GM06990 (cell line): ENCODE measurements around the gene GALNT18.

ENCODE experiments used
- DNase-seq: peaks from one replicate; pipeline ENCODE4 v3.0.0-alpha.2; 2011; ENCODE audit not compliant: insufficient read length; ENCODE audit errors: extremely low read depth
- H3K27me3 ChIP-seq: replicated peaks from 2 replicates; pipeline ENCODE4 v1.6.0; 2011; ENCODE audit warnings: low read length; ENCODE audit not compliant: control insufficient read depth, insufficient read depth
- H3K36me3 ChIP-seq: 2 replicates; pipeline ENCODE4 v1.5.1; 2011; ENCODE audit warnings: low read length; ENCODE audit not compliant: control insufficient read depth, insufficient read depth
- H3K4me3 ChIP-seq: replicated peaks from 2 replicates; pipeline ENCODE4 v1.5.1; 2011; ENCODE audit warnings: low read depth, mild to moderate bottlenecking, control low read depth, low read length
- CTCF ChIP-seq: IDR thresholded peaks from 2 replicates; pipeline ENCODE4 v1.5.1; 2011; ENCODE audit warnings: low read length, control low read depth, mild to moderate bottlenecking, inconsistent platforms; ENCODE audit not compliant: insufficient read depth, poor library complexity, severe bottlenecking

Gene GALNT18

GRCh38 chr11:11243590-11244469 is 378.0 kb downstream of the GALNT18 start:
- Histone ChIP-seq H3K4me3 (no peak overlapping the region), H3K36me3 (no peaks in the 10 kb centered on the region), H3K27me3 (no peaks in the 10 kb centered on the region)
- DNase-seq: peak; percentile 42
- no peak for TF ChIP-seq CTCF

GRCh38 chr11:11243209-11243589 is 378.6 kb downstream of the GALNT18 start:
- H3K4me3 ChIP-seq: no peak overlapping the region
- no peaks in the 10 kb centered on the region for H3K27me3 ChIP-seq
- no peaks in the 10 kb centered on the region for H3K36me3 ChIP-seq
- DNase-seq: no peak
- TF ChIP-seq CTCF: no peak

- no peak overlapping the region for H3K4me3 ChIP-seq
These were observed 380.5 kb downstream of the GALNT18 start for GRCh38 chr11:11241284-11241683.

GRCh38 chr11:11239959-11240358 is 381.8 kb downstream of the GALNT18 start:
- Histone ChIP-seq H3K4me3 (no peak overlapping the region), H3K36me3 (no peaks in the 10 kb centered on the region), H3K27me3 (no peaks in the 10 kb centered on the region)
- DNase-seq: no peak
- TF ChIP-seq CTCF: no peak

More at GRCh38 chr11:11241284-11241683, 380.5 kb downstream of the GALNT18 start:
- no peaks in the 10 kb centered on the region for H3K36me3 ChIP-seq
- no peaks in the 10 kb centered on the region for H3K27me3 ChIP-seq
- no peak for TF ChIP-seq CTCF
- DNase-seq: no peak

- TF ChIP-seq CTCF: no peak
- H3K4me3 ChIP-seq: no peak overlapping the region
- H3K36me3 ChIP-seq: no peaks in the 10 kb centered on the region
- no peaks in the 10 kb centered on the region; the same call in 1 of the 2 replicates for H3K27me3 ChIP-seq
- DNase-seq: no peak
These were observed 384.6 kb downstream of the GALNT18 start for GRCh38 chr11:11237070-11237832.
